Measurements from ENCODE around the gene GHR. TPM values are rescaled to one million over a fixed set of nuclear protein-coding genes. Genes with fewer than 3 reads are reported as not detected.

GHR gene
- total RNA-seq, 4 donors from 2014 or later, result 2.0 to 6.0 (median 3.8) TPM

DNA sequence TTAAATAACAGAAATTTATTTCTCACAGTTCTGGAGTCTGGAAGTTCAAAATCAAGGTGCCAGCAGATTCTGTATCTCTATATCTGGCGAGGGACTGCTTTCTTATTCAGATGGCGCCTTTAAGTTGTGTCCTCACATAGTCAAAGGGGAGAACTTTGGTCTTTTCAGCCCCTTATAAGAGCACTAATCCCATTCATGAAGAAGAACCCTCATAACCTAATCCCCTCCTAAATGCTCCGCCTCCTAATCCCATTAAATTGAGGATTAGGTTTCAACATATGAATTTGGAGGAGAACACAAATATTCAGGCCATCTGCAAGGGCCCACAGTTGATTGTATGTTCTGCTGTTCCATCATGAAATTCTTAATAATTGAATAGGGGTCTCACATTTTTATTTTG is 322.6 kb downstream of the GHR start:
- Histone ChIP-seq H3K27ac (no peak overlapping the region), H3K9me3 (no peaks in the 10 kb centered on the region), H3K4me1 (peaks cover 0 to 8% (median 0%) of the 10 kb centered on the region in 3 donors), H3K36me3 (no peaks in the 10 kb centered on the region), H3K27me3 (no peaks in the 10 kb centered on the region), H3K4me3 (no peak overlapping the region)
- DNase-seq, result no peak
- intact Hi-C loops (cut with DNase I), result no loop called here
- TF ChIP-seq POLR2A (IDR thresholded peaks at IDR 0.05), result no peak
- TF ChIP-seq CTCF (IDR thresholded peaks at IDR 0.05), result no peak
- 88 to 95% methylated on average over 3 of the region's 3 CpGs for WGBS, 2 donors

- H3K27ac ChIP-seq, result no peak overlapping the region
- intact Hi-C loops (cut with DNase I), result no loop called here
- no peak for DNase-seq
- no peaks in the 10 kb centered on the region for H3K9me3 ChIP-seq
- H3K4me3 ChIP-seq, result no peak overlapping the region
- H3K27me3 ChIP-seq, result no peaks in the 10 kb centered on the region
- H3K36me3 ChIP-seq, result no peaks in the 10 kb centered on the region
- TF ChIP-seq POLR2A (IDR thresholded peaks at IDR 0.05) (no peak), CTCF (IDR thresholded peaks at IDR 0.05) (no peak)
- H3K4me1 ChIP-seq, result peaks cover 0 to 17% (median 0%) of the 10 kb centered on the region in 3 donors
Measured at GRCh38 chr5:42749020-42749419, 325.8 kb downstream of the GHR start.

- 73 to 77% methylated on average over 2 to 5 of the region's 5 CpGs for WGBS, 2 donors
- Histone ChIP-seq H3K27ac (peak overlapping the region in 2 of 4 donors; percentile 18 to 67), H3K4me3 (no peak overlapping the region), H3K27me3 (no peaks in the 10 kb centered on the region), H3K36me3 (no peaks in the 10 kb centered on the region), H3K4me1 (peaks cover 0 to 17% (median 0%) of the 10 kb centered on the region in 3 donors), H3K9me3 (no peaks in the 10 kb centered on the region)
- DNase-seq, result no peak
- intact Hi-C loops (cut with DNase I), result no loop called here
- TF ChIP-seq POLR2A (IDR thresholded peaks at IDR 0.05), result no peak
- no peak for TF ChIP-seq CTCF (IDR thresholded peaks at IDR 0.05)
Measured at GRCh38 chr5:42750507-42750906, 327.3 kb downstream of the GHR start.

- Histone ChIP-seq H3K9me3 (no peaks in the 10 kb centered on the region), H3K27ac (peak overlapping the region in 2 of 4 donors; percentile 45 to 72), H3K36me3 (no peaks in the 10 kb centered on the region), H3K4me1 (peaks cover 0 to 17% (median 0%) of the 10 kb centered on the region in 3 donors), H3K27me3 (no peaks in the 10 kb centered on the region), H3K4me3 (no peak overlapping the region)
- 28 to 34% methylated on average over 5 of the region's 5 CpGs for WGBS, 2 donors
- TF ChIP-seq CTCF (IDR thresholded peaks at IDR 0.05), result no peak
- no peak for DNase-seq
- intact Hi-C loops (cut with DNase I), result no loop called here
Measured at GRCh38 chr5:42751044-42751443, 327.8 kb downstream of the GHR start.

DNA sequence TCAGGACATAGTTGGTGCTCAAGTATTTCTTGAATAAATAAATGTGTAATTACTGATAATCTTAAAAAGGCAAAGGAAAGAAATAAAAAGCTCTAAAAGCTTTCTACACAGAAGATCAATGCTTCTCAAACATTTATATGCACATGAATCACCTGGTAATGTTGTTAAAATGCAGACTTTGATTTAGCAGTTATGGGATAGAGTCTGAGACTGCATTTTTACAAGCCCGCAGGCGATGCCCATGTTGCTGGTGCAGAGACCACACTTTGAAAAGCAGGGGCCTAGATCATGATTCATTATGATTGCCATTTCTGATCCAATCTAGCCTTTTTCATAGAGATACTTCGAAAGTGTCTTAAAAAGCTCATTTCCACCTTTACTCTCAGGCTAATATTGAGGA is 329.9 kb downstream of the GHR start:
- Histone ChIP-seq H3K4me3 (no peak overlapping the region), H3K9me3 (no peaks in the 10 kb centered on the region), H3K4me1 (peaks cover 0 to 24% (median 0%) of the 10 kb centered on the region in 3 donors), H3K36me3 (no peaks in the 10 kb centered on the region), H3K27me3 (peaks cover 0 to 10% (median 0%) of the 10 kb centered on the region in 4 donors), H3K27ac (no peak overlapping the region)
- TF ChIP-seq POLR2A (IDR thresholded peaks at IDR 0.05) (no peak), CTCF (IDR thresholded peaks at IDR 0.05) (no peak)
- intact Hi-C loops (cut with DNase I), result no loop called here
- WGBS, 2 donors, result 94 to 95% methylated on average over 3 of the region's 3 CpGs
- no peak for DNase-seq
